ENCODE data around the gene FBXO44. TPM values are rescaled to one million over a fixed set of nuclear protein-coding genes. Genes with fewer than 3 reads are reported as not detected.

FBXO44 gene
- polyA plus RNA-seq, 2 donors, result 9.0 to 16.2 TPM

- H3K36me3 ChIP-seq (ENCODE audit: control insufficient read depth in 2 of 2, insufficient read depth in 2 of 2, low read length in 1 of 2), result no peaks in the 10 kb centered on the region
- peaks cover 0 to 3% of the 10 kb centered on the region in 2 donors for H3K9me3 ChIP-seq (ENCODE audit: control insufficient read depth in 2 of 2, insufficient read depth in 1 of 2, low read depth in 1 of 2, low read length in 1 of 2)
- no peaks in the 10 kb centered on the region for H3K27me3 ChIP-seq (ENCODE audit: control insufficient read depth in 1 of 2, insufficient read depth in 2 of 2, low read length in 2 of 2)
- H3K4me1 ChIP-seq (ENCODE audit: control insufficient read depth in 2 of 2, insufficient read depth in 2 of 2, low read length in 1 of 2), result no peaks in the 10 kb centered on the region
- 42 to 58% methylated on average over 7 of the region's 7 CpGs for WGBS, 2 donors
- H3K4me3 ChIP-seq (ENCODE audit: low read depth in 1 of 2, low read length in 2 of 2), result no peak overlapping the region
- H3K27ac ChIP-seq (ENCODE audit: low read depth in 2 of 2, low read length in 1 of 2), result no peak overlapping the region
Measured at GRCh38 chr1:11617314-11617713, 37.4 kb upstream of the FBXO44 start.

- H3K36me3 ChIP-seq (ENCODE audit: control insufficient read depth in 2 of 2, insufficient read depth in 2 of 2, low read length in 1 of 2), result no peaks in the 10 kb centered on the region
- H3K9me3 ChIP-seq (ENCODE audit: control insufficient read depth in 2 of 2, insufficient read depth in 1 of 2, low read depth in 1 of 2, low read length in 1 of 2), result peaks cover 0 to under 1% of the 10 kb centered on the region in 2 donors
- H3K27ac ChIP-seq (ENCODE audit: low read depth in 2 of 2, low read length in 1 of 2), result no peak overlapping the region
- no peaks in the 10 kb centered on the region for H3K27me3 ChIP-seq (ENCODE audit: control insufficient read depth in 1 of 2, insufficient read depth in 2 of 2, low read length in 2 of 2)
- WGBS, 2 donors, result 78 to 87% methylated on average over 2 of the region's 2 CpGs
- no peaks in the 10 kb centered on the region for H3K4me1 ChIP-seq (ENCODE audit: control insufficient read depth in 2 of 2, insufficient read depth in 2 of 2, low read length in 1 of 2)
- no peak overlapping the region for H3K4me3 ChIP-seq (ENCODE audit: low read depth in 1 of 2, low read length in 2 of 2)
Measured at GRCh38 chr1:11617741-11618140, 36.9 kb upstream of the FBXO44 start.

GRCh38 chr1:11620405-11620804, 34.3 kb upstream of the FBXO44 start:
- WGBS, 2 donors, result 45 to 48% methylated on average over 12 of the region's 12 CpGs
- H3K9me3 ChIP-seq (ENCODE audit: control insufficient read depth in 2 of 2, insufficient read depth in 1 of 2, low read depth in 1 of 2, low read length in 1 of 2), result no peaks in the 10 kb centered on the region
- H3K27me3 ChIP-seq (ENCODE audit: control insufficient read depth in 1 of 2, insufficient read depth in 2 of 2, low read length in 2 of 2), result no peaks in the 10 kb centered on the region
- no peaks in the 10 kb centered on the region for H3K36me3 ChIP-seq (ENCODE audit: control insufficient read depth in 2 of 2, insufficient read depth in 2 of 2, low read length in 1 of 2)
- no peak overlapping the region for H3K27ac ChIP-seq (ENCODE audit: low read depth in 2 of 2, low read length in 1 of 2)
- no peaks in the 10 kb centered on the region for H3K4me1 ChIP-seq (ENCODE audit: control insufficient read depth in 2 of 2, insufficient read depth in 2 of 2, low read length in 1 of 2)
- H3K4me3 ChIP-seq (ENCODE audit: low read depth in 1 of 2, low read length in 2 of 2), result no peak overlapping the region

- Histone ChIP-seq H3K27me3 (ENCODE audit: control insufficient read depth in 1 of 2, insufficient read depth in 2 of 2, low read length in 2 of 2) (no peaks in the 10 kb centered on the region), H3K4me3 (ENCODE audit: low read depth in 1 of 2, low read length in 2 of 2) (no peak overlapping the region)
- WGBS, 2 donors, result 76 to 85% methylated on average over 5 of the region's 5 CpGs
Measured at GRCh38 chr1:11620924-11621323, 33.8 kb upstream of the FBXO44 start.

GRCh38 chr1:11622398-11622797, 32.3 kb upstream of the FBXO44 start:
- H3K36me3 ChIP-seq (ENCODE audit: control insufficient read depth in 2 of 2, insufficient read depth in 2 of 2, low read length in 1 of 2), result no peaks in the 10 kb centered on the region
- 47% methylated on average over 3 of the region's 3 CpGs for WGBS, 2 donors

More at GRCh38 chr1:11620924-11621323, 33.8 kb upstream of the FBXO44 start:
- Histone ChIP-seq H3K27ac (ENCODE audit: low read depth in 2 of 2, low read length in 1 of 2) (no peak overlapping the region), H3K4me1 (ENCODE audit: control insufficient read depth in 2 of 2, insufficient read depth in 2 of 2, low read length in 1 of 2) (no peaks in the 10 kb centered on the region), H3K9me3 (ENCODE audit: control insufficient read depth in 2 of 2, insufficient read depth in 1 of 2, low read depth in 1 of 2, low read length in 1 of 2) (no peaks in the 10 kb centered on the region), H3K36me3 (ENCODE audit: control insufficient read depth in 2 of 2, insufficient read depth in 2 of 2, low read length in 1 of 2) (no peaks in the 10 kb centered on the region)

GRCh38 chr1:11623702-11624101, 31.0 kb upstream of the FBXO44 start:
- Histone ChIP-seq H3K4me1 (ENCODE audit: control insufficient read depth in 2 of 2, insufficient read depth in 2 of 2, low read length in 1 of 2) (no peaks in the 10 kb centered on the region), H3K27me3 (ENCODE audit: control insufficient read depth in 1 of 2, insufficient read depth in 2 of 2, low read length in 2 of 2) (no peaks in the 10 kb centered on the region), H3K27ac (ENCODE audit: low read depth in 2 of 2, low read length in 1 of 2) (no peak overlapping the region), H3K4me3 (ENCODE audit: low read depth in 1 of 2, low read length in 2 of 2) (no peak overlapping the region), H3K9me3 (ENCODE audit: control insufficient read depth in 2 of 2, insufficient read depth in 1 of 2, low read depth in 1 of 2, low read length in 1 of 2) (no peaks in the 10 kb centered on the region), H3K36me3 (ENCODE audit: control insufficient read depth in 2 of 2, insufficient read depth in 2 of 2, low read length in 1 of 2) (no peaks in the 10 kb centered on the region)
- 79 to 80% methylated on average over 8 of the region's 8 CpGs for WGBS, 2 donors

More at GRCh38 chr1:11622398-11622797, 32.3 kb upstream of the FBXO44 start:
- H3K27ac ChIP-seq (ENCODE audit: low read depth in 2 of 2, low read length in 1 of 2), result no peak overlapping the region
- no peaks in the 10 kb centered on the region for H3K27me3 ChIP-seq (ENCODE audit: control insufficient read depth in 1 of 2, insufficient read depth in 2 of 2, low read length in 2 of 2)
- no peak overlapping the region for H3K4me3 ChIP-seq (ENCODE audit: low read depth in 1 of 2, low read length in 2 of 2)
- H3K9me3 ChIP-seq (ENCODE audit: control insufficient read depth in 2 of 2, insufficient read depth in 1 of 2, low read depth in 1 of 2, low read length in 1 of 2), result no peaks in the 10 kb centered on the region
- no peaks in the 10 kb centered on the region for H3K4me1 ChIP-seq (ENCODE audit: control insufficient read depth in 2 of 2, insufficient read depth in 2 of 2, low read length in 1 of 2)

- no peaks in the 10 kb centered on the region for H3K4me1 ChIP-seq (ENCODE audit: control insufficient read depth in 2 of 2, insufficient read depth in 2 of 2, low read length in 1 of 2)
- no peak overlapping the region for H3K4me3 ChIP-seq (ENCODE audit: low read depth in 1 of 2, low read length in 2 of 2)
- 58 to 62% methylated on average over 3 of the region's 3 CpGs for WGBS, 2 donors
- H3K9me3 ChIP-seq (ENCODE audit: control insufficient read depth in 2 of 2, insufficient read depth in 1 of 2, low read depth in 1 of 2, low read length in 1 of 2), result no peaks in the 10 kb centered on the region
- peaks cover 0 to 2% of the 10 kb centered on the region in 2 donors for H3K27me3 ChIP-seq (ENCODE audit: control insufficient read depth in 1 of 2, insufficient read depth in 2 of 2, low read length in 2 of 2)
- no peaks in the 10 kb centered on the region for H3K36me3 ChIP-seq (ENCODE audit: control insufficient read depth in 2 of 2, insufficient read depth in 2 of 2, low read length in 1 of 2)
- H3K27ac ChIP-seq (ENCODE audit: low read depth in 2 of 2, low read length in 1 of 2), result no peak overlapping the region
Measured at GRCh38 chr1:11626551-11626950, 28.1 kb upstream of the FBXO44 start.

- H3K9me3 ChIP-seq (ENCODE audit: control insufficient read depth in 2 of 2, insufficient read depth in 1 of 2, low read depth in 1 of 2, low read length in 1 of 2), result no peaks in the 10 kb centered on the region
- H3K36me3 ChIP-seq (ENCODE audit: control insufficient read depth in 2 of 2, insufficient read depth in 2 of 2, low read length in 1 of 2), result no peaks in the 10 kb centered on the region
- 93 to 94% methylated on average over 7 of the region's 7 CpGs for WGBS, 2 donors
- peaks cover 0 to 2% of the 10 kb centered on the region in 2 donors for H3K27me3 ChIP-seq (ENCODE audit: control insufficient read depth in 1 of 2, insufficient read depth in 2 of 2, low read length in 2 of 2)
- H3K4me1 ChIP-seq (ENCODE audit: control insufficient read depth in 2 of 2, insufficient read depth in 2 of 2, low read length in 1 of 2), result no peaks in the 10 kb centered on the region
- no peak overlapping the region for H3K4me3 ChIP-seq (ENCODE audit: low read depth in 1 of 2, low read length in 2 of 2)
- no peak overlapping the region for H3K27ac ChIP-seq (ENCODE audit: low read depth in 2 of 2, low read length in 1 of 2)
Measured at GRCh38 chr1:11628767-11629166, 25.9 kb upstream of the FBXO44 start.

- Histone ChIP-seq H3K4me3 (ENCODE audit: low read depth in 1 of 2, low read length in 2 of 2) (no peak overlapping the region), H3K36me3 (ENCODE audit: control insufficient read depth in 2 of 2, insufficient read depth in 2 of 2, low read length in 1 of 2) (no peaks in the 10 kb centered on the region), H3K9me3 (ENCODE audit: control insufficient read depth in 2 of 2, insufficient read depth in 1 of 2, low read depth in 1 of 2, low read length in 1 of 2) (no peaks in the 10 kb centered on the region), H3K4me1 (ENCODE audit: control insufficient read depth in 2 of 2, insufficient read depth in 2 of 2, low read length in 1 of 2) (no peaks in the 10 kb centered on the region), H3K27me3 (ENCODE audit: control insufficient read depth in 1 of 2, insufficient read depth in 2 of 2, low read length in 2 of 2) (peaks cover 0 to 2% of the 10 kb centered on the region in 2 donors), H3K27ac (ENCODE audit: low read depth in 2 of 2, low read length in 1 of 2) (no peak overlapping the region)
- 54 to 56% methylated on average over 15 of the region's 15 CpGs for WGBS, 2 donors
Measured at GRCh38 chr1:11629184-11630016, 25.3 kb upstream of the FBXO44 start.

Measured in esophagus (tissue), 2 donors.